IPS-18c (cell line): Measurements from ENCODE around the gene MAP2K5.

Source experiments
- H3K4me3 ChIP-seq: 2 replicates; pipeline ENCODE4 v1.7.0; 2013; ENCODE audit warnings: low read depth, mild to moderate bottlenecking, low read length, moderate library complexity; ENCODE audit not compliant: insufficient read depth
- H3K9me3 ChIP-seq: one replicate; pipeline ENCODE4 v1.6.1; 2013; ENCODE audit warnings: mild to moderate bottlenecking, low read length, moderate library complexity; ENCODE audit not compliant: control insufficient read depth, insufficient read depth

Gene MAP2K5

GRCh38 chr15:67548862-67549651 is 6.6 kb downstream of the MAP2K5 start:
- Histone ChIP-seq H3K9me3 (no peaks in the 10 kb centered on the region), H3K4me3 (no peak overlapping the region)

- Histone ChIP-seq H3K4me3 (no peak overlapping the region), H3K9me3 (no peaks in the 10 kb centered on the region)
These were observed 7.2 kb downstream of the MAP2K5 start for GRCh38 chr15:67549736-67550135.

DNA sequence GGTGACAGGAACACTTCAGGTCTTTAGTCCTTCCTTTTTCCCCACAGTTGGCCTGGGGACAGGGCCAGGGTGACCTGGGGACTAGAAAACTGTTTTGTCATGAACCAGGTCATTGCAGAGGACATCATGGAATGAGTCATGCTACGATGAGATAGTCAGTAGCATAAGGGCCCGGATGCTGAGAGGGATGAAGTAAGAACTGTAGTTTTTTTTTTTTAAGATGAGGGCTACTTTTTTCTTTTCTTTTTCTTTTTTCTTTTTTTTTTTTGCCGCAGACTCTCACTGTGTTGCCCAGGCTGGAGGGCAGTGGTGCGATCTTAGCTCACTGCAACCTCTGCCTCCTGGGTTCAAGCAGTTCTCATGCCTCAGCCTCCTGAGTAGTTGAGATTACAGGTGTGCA is 8.0 kb downstream of the MAP2K5 start:
- H3K4me3 ChIP-seq: no peak overlapping the region
- H3K9me3 ChIP-seq: no peaks in the 10 kb centered on the region

GRCh38 chr15:67551207-67551743 is 8.8 kb downstream of the MAP2K5 start:
- no peaks in the 10 kb centered on the region for H3K9me3 ChIP-seq
- no peak overlapping the region for H3K4me3 ChIP-seq

DNA sequence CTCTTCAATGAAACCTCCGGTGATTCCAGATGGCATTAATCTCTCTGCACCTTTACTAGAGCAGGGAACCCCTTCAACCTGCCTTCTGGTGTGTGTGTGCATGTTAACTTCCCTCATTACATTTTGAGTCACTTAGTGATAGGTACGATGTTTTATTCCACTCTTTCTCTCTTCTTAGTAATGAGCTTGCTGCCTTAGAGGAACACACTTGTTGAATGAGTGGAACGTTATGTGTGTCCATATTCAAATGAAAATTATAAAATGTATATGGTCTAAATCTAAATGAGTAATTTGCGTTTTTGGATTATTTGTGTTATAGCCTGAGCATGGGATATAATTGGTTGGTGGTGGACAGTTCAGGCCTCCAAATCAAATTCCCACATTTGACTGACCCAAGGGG is 12.1 kb downstream of the MAP2K5 start:
- H3K4me3 ChIP-seq: no peak overlapping the region
- no peaks in the 10 kb centered on the region for H3K9me3 ChIP-seq

- H3K9me3 ChIP-seq: no peaks in the 10 kb centered on the region
- no peak overlapping the region for H3K4me3 ChIP-seq
These were observed 14.6 kb downstream of the MAP2K5 start for GRCh38 chr15:67556976-67557570.

DNA sequence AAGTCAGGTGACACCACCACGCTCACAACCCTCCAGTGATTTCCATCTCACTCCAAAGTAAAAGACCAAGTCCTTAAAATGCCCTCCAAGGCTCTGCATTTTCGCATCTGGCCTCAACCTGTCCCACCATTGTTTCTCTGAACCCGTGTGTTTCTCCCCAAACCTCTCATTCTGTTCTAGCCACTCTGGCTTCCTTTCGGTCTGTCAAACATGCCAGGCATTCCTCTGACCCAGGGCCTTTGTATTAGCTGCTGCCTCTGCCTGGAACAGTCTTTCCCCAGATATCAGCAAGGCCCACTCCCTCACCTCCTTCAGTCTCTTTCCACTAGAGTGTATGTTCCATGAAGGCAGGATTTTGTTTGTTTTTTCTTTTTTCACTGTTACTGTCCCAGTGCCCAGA is 16.0 kb downstream of the MAP2K5 start:
- Histone ChIP-seq H3K9me3 (no peaks in the 10 kb centered on the region), H3K4me3 (no peak overlapping the region)

GRCh38 chr15:67559158-67559557 is 16.7 kb downstream of the MAP2K5 start:
- H3K9me3 ChIP-seq: no peaks in the 10 kb centered on the region
- H3K4me3 ChIP-seq: no peak overlapping the region

- Histone ChIP-seq H3K4me3 (no peak overlapping the region), H3K9me3 (no peaks in the 10 kb centered on the region)
These were observed 17.1 kb downstream of the MAP2K5 start for GRCh38 chr15:67559576-67559975.

GRCh38 chr15:67560320-67560719 is 17.8 kb downstream of the MAP2K5 start:
- Histone ChIP-seq H3K9me3 (no peaks in the 10 kb centered on the region), H3K4me3 (no peak overlapping the region)

DNA sequence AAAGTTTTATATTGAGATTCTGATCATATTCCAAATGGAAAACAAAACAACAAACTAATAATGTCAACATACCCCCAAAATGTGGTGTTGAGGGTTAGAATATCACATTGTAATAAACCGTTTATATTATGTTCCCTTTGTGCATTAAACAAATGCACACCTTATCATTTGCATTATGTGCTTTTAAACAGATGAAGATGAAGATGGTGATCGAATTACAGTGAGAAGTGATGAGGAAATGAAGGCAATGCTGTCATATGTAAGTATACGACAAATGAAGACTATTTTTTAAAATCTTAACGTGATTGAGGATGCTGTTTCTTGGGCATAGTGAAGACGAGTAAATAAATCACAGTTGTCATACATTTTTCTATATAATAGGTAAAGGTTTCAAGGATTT is 20.6 kb downstream of the MAP2K5 start:
- Histone ChIP-seq H3K9me3 (no peaks in the 10 kb centered on the region), H3K4me3 (no peak overlapping the region)

- H3K9me3 ChIP-seq: no peaks in the 10 kb centered on the region
- H3K4me3 ChIP-seq: no peak overlapping the region
These were observed 21.8 kb downstream of the MAP2K5 start for GRCh38 chr15:67564021-67564967.

GRCh38 chr15:67564968-67565345 is 22.5 kb downstream of the MAP2K5 start:
- H3K9me3 ChIP-seq: no peaks in the 10 kb centered on the region
- H3K4me3 ChIP-seq: no peak overlapping the region

- no peaks in the 10 kb centered on the region for H3K9me3 ChIP-seq
- no peak overlapping the region for H3K4me3 ChIP-seq
These were observed 27.2 kb downstream of the MAP2K5 start for GRCh38 chr15:67569668-67570067.

DNA sequence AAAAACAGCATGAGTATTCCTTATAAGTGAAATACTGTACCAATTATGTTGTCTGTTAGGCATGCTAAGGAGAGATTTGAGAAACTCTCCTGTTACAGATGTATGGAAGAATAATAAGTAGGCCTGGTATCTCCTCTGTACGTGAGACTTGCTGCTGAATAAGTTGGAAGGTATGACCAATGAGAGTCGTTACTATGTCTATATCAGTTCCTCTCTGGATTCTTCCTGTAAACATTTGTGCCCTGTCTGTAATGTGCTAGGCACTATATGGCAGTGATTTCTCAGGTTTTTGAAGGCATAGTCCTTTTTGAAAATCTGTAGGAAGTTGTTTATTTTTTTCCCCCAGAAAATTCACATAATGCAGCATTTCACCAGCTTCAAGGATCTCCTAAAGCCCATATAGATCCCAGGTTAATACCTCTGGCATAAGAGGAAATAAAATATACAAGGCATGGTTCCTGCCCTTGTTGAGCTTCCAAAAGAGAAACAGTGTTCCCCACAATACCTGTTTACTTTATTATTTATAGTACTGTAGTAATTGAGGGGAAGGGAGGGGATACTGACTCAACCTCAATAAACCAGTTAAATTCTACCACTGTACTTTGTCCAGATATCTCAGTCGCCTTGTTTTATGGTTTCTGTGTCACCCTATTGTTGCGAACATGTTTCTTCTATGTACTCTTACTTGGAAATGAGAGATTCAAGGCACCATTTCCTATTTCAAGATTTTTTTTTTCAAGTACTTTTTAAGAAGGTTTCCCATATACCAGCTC is 28.6 kb downstream of the MAP2K5 start:
- no peaks in the 10 kb centered on the region for H3K9me3 ChIP-seq
- no peak overlapping the region for H3K4me3 ChIP-seq

- no peak overlapping the region for H3K4me3 ChIP-seq
These were observed 29.3 kb downstream of the MAP2K5 start for GRCh38 chr15:67571648-67572415.

More at GRCh38 chr15:67571648-67572415, 29.3 kb downstream of the MAP2K5 start:
- H3K9me3 ChIP-seq: no peaks in the 10 kb centered on the region
